Neutrophil (primary cell): ENCODE measurements around the gene NUDT8.

ENCODE experiments used
- H3K27ac ChIP-seq: fragments of 200-600 bp; sonication (generic); 2 replicates; pipeline ENCODE4 v1.5.1; 2016; ENCODE audit warnings: mild to moderate bottlenecking, moderate library complexity
- H3K27me3 ChIP-seq: fragments of 200-600 bp; sonication (generic); 2 replicates; pipeline ENCODE4 v1.6.0; 2016; ENCODE audit warnings: mild to moderate bottlenecking
- H3K36me3 ChIP-seq: fragments of 200-600 bp; sonication (generic); 2 replicates; pipeline ENCODE4 v1.5.1; 2017
- H3K4me1 ChIP-seq, 2 experiments: fragments of 200-600 bp in 1 of 2; sonication (generic) in 1 of 2; 1 replicate in 1 of 2; 2 replicates in 1 of 2; pipeline versions ENCODE4 v1.5.1 to v1.6.1; 2013 to 2016; ENCODE audit warnings: low read depth in 1 of 2, low read length in 1 of 2, mild to moderate bottlenecking in 1 of 2, moderate library complexity in 1 of 2; ENCODE audit not compliant: control insufficient read depth in 1 of 2, insufficient read depth in 1 of 2
- H3K4me3 ChIP-seq, 2 experiments: fragments of 200-600 bp in 1 of 2; sonication (generic) in 1 of 2; 1 replicate in 1 of 2; 2 replicates in 1 of 2; pipeline ENCODE4 v1.5.1; 2013 to 2016; ENCODE audit warnings: low read depth in 1 of 2, low read length in 1 of 2, mild to moderate bottlenecking in 1 of 2, moderate library complexity in 1 of 2
- H3K9me3 ChIP-seq: fragments of 200-600 bp; sonication (generic); 2 replicates; pipeline ENCODE4 v1.5.1; 2016
- CTCF ChIP-seq: fragments of 200-600 bp; sonication (generic); IDR thresholded peaks from 2 replicates; pipeline ENCODE4 v1.5.1; 2016; ENCODE audit warnings: antibody characterized with exemption

Gene NUDT8

DNA sequence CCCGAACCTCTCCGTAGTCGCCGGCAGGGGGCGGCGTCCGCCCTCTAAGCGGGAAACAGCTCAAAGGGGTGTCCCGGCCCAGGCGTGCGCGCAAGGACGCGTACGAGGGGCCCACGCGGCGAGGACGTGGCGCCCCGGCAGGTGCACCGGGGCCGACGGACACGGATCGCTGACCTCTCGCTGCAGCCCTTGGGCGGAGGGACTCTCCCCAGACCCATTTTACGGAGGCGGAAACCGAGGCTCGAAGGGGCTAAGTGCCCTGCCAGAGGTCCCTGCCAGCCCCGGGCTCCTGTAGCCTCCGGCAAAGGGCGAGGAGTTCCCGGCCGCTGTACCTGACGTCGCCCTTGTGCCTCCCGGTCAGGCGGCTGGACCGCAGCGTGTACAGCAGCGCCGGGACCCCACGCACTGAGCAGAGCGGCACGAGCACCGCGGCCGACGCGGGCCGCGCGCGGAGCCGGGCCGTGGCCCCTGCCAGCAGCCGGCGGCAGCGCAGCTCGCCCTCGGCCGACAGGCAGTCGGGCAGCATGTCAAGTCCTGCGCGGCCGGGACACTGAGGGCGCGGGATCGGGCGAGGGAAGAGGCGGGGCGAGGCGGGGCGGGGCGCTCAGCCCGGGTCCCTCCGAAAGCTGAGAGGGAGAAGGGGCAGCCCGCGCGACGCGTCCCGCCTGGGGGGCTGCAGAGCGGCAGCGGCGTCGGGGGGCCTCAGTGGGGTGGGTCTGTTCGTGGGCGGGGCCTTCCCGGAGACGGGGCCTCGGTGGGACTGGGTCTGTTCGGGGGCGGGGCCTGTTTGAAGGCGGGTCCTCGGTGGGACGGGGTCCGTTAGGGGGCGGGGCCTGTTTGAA is at the start of gene NUDT8:
Gene NUDT8, minus strand, starts transcription at position 552 of the 842 bp plus-strand sequence. Its CDS starts 26 bp downstream, at position 526.
- H3K4me1 ChIP-seq: peaks cover 13 to 15% of the 10 kb centered on the region in 2 experiments
- peak; percentile 88 for TF ChIP-seq CTCF
- H3K36me3 ChIP-seq: no peaks in the 10 kb centered on the region
- H3K4me3 ChIP-seq: peak within 1 kb of the TSS; percentile 74 to 80
- peaks cover 6% of the 10 kb centered on the region for H3K27me3 ChIP-seq
- H3K27ac ChIP-seq: peak within 1 kb of the TSS; percentile 83
- H3K9me3 ChIP-seq: no peaks in the 10 kb centered on the region

- no peak overlapping the region for H3K27ac ChIP-seq
Observed at GRCh38 chr11:67675058-67675747, 45.5 kb upstream of the NUDT8 start.

GRCh38 chr11:67674442-67674871 is 44.7 kb upstream of the NUDT8 start, which contains the start of gene ALDH3B2:
TSS of gene ALDH3B2 (minus strand) at chr11:67674623. CDS start at chr11:67666935, 7,688 bp downstream.
- no peaks in the 10 kb centered on the region for H3K27me3 ChIP-seq
- no peaks in the 10 kb centered on the region for H3K4me1 ChIP-seq
- no peaks in the 10 kb centered on the region for H3K9me3 ChIP-seq
- no peak for TF ChIP-seq CTCF
- no peaks in the 10 kb centered on the region for H3K36me3 ChIP-seq
- no peak within 1 kb of the TSS for H3K27ac ChIP-seq
- no peak within 1 kb of the TSS for H3K4me3 ChIP-seq

More at GRCh38 chr11:67675058-67675747, 45.5 kb upstream of the NUDT8 start:
- no peak overlapping the region for H3K4me3 ChIP-seq
- no peaks in the 10 kb centered on the region for H3K9me3 ChIP-seq
- H3K36me3 ChIP-seq: no peaks in the 10 kb centered on the region
- H3K4me1 ChIP-seq: no peaks in the 10 kb centered on the region
- TF ChIP-seq CTCF: no peak
- H3K27me3 ChIP-seq: no peaks in the 10 kb centered on the region

GRCh38 chr11:67673902-67674301 is 44.2 kb upstream of the NUDT8 start:
- Histone ChIP-seq H3K27ac (no peak overlapping the region), H3K4me3 (no peak overlapping the region), H3K27me3 (no peaks in the 10 kb centered on the region), H3K4me1 (no peaks in the 10 kb centered on the region), H3K9me3 (no peaks in the 10 kb centered on the region), H3K36me3 (no peaks in the 10 kb centered on the region)
- TF ChIP-seq CTCF: no peak

DNA sequence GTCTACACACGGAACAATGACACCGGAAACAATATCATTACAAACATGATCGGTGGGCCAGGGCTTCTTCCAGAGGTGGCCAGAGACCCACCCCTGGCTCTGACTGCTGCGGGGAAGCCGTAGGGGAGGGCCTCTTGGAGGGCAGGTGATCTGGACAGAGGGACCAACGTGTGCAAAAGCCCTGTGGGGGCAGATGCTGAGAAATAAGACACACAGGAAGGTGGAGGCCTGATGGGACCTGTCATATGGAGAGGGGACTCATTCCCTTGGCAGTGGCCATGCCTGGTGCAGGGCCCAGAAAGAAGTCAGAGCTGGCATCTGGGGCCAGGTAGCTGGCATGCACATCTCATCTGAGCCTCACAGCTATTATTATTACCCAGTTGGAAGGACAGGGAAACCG is 43.6 kb upstream of the NUDT8 start:
- Histone ChIP-seq H3K27me3 (no peaks in the 10 kb centered on the region), H3K27ac (no peak overlapping the region), H3K9me3 (no peaks in the 10 kb centered on the region), H3K4me1 (no peaks in the 10 kb centered on the region), H3K4me3 (no peak overlapping the region), H3K36me3 (no peaks in the 10 kb centered on the region)
- no peak for TF ChIP-seq CTCF
